GM12875 (cell line): ENCODE results near the gene SETD2.

ENCODE experiments used
- H3K4me3 ChIP-seq: one replicate; pipeline ENCODE4 v1.5.1; 2011; ENCODE audit warnings: low read depth, low read length, control low read depth
- TF ChIP-seq, protein P1 (sequence below): IDR thresholded peaks from 2 replicates; pipeline ENCODE4 v1.5.1; 2011; ENCODE audit warnings: low read depth, mild to moderate bottlenecking, control low read depth, inconsistent platforms, low read length, moderate library complexity, borderline replicate concordance; ENCODE audit not compliant: insufficient read depth

Gene SETD2

DNA sequence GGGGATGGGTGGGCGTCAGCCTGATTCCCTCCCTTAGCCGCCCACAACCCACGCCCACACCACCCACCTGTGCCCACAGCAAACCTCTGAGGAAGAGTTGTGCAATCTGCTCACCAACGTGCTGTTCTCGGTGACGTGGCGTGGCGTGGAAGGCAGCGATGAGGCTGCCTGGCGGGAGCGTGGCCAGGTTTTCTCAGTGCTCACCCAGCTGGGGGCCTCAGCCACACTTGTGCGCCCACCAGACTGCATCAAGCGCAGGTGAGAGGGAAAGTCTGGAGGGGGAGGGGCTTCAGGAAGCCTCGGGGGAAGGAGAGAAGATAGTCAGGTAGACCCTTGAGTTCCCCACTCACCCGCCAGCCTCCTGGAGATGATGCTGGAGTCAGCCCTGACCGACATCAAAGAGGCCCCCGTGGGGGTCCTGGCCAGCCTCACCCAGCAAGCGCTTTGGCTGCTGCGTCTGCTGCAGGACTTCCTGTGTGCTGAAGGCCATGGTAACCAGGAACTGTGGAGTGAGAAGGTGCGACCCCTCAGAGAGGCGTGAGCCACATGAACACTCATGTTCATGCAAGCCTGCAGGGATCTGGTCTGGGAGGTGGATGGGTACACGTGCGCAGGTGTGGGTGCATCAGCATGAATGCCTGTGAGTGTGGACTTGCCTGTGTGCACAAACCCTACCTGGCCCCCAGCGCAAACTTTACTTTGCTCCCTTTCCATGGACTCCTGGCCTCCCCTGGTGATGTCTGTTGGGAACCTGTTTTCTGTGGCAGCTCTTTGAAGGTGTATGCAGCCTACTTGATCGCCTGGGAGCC lies 162.8 kb downstream of the SETD2 start:
- H3K4me3 ChIP-seq: no peak overlapping the region
- TF ChIP-seq, protein P1, sequence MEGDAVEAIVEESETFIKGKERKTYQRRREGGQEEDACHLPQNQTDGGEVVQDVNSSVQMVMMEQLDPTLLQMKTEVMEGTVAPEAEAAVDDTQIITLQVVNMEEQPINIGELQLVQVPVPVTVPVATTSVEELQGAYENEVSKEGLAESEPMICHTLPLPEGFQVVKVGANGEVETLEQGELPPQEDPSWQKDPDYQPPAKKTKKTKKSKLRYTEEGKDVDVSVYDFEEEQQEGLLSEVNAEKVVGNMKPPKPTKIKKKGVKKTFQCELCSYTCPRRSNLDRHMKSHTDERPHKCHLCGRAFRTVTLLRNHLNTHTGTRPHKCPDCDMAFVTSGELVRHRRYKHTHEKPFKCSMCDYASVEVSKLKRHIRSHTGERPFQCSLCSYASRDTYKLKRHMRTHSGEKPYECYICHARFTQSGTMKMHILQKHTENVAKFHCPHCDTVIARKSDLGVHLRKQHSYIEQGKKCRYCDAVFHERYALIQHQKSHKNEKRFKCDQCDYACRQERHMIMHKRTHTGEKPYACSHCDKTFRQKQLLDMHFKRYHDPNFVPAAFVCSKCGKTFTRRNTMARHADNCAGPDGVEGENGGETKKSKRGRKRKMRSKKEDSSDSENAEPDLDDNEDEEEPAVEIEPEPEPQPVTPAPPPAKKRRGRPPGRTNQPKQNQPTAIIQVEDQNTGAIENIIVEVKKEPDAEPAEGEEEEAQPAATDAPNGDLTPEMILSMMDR: no peak

DNA sequence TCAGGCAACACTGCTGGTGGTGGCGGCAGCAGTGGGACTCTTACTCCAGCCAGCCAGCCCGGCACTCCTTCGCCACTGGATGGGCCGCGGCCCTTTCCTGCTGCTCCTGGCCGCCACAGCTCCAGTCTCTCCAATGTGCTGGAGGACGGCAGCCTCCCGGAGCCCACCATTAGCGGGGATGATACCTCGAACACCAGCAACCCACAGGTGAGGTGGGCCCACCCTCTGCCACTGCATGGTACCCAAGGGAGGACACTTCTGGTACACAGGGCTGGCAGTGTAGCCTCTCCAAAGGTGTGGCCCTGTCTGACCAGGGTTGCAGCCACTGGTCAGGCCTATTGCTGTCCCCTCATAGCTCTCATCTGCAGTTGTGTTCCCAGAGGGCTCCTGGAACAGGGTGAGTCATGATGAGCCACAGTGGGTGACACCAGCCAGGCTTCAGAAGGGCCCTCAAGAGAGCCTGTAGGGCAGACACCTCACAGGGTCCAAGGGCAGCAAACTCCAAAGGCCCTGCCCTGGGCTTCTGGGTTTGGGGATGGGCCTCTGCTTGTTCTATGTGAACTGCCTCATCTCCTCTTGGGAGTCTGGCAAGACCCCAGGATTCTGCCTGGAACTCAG lies 163.6 kb downstream of the SETD2 start:
- TF ChIP-seq, protein P1: no peak
- H3K4me3 ChIP-seq: no peak overlapping the region

DNA sequence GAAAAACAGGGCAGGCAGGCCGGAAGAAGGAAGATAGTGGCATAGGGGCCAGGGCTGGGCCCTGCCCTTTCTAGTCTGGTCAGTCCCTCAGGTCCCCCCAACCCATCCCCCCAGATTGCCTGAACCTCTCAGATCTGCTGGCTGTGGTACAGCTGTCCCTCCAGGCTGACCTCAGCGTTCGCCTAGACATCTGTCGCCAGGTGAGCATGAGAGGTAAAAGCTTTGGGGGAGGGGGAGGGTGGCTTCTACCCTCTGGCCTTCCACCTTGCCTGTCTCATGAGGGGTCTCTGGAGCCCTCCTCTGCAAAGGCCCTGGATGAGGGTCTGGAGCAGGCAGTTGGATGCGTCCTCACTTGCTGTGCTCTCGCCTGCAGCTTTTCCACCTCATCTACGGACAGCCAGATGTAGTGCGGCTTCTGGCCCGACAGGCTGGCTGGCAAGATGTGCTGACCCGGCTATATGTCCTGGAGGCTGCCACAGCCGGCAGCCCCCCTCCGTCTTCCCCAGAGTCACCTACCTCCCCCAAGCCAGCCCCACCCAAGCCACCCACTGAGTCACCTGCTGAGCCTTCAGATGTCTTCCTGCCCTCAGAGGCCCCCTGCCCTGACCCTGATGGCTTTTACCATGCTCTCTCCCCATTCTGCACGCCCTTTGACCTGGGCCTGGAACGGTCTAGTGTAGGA lies 164.3 kb downstream of the SETD2 start:
- no peak overlapping the region for H3K4me3 ChIP-seq
- TF ChIP-seq, protein P1: no peak

DNA sequence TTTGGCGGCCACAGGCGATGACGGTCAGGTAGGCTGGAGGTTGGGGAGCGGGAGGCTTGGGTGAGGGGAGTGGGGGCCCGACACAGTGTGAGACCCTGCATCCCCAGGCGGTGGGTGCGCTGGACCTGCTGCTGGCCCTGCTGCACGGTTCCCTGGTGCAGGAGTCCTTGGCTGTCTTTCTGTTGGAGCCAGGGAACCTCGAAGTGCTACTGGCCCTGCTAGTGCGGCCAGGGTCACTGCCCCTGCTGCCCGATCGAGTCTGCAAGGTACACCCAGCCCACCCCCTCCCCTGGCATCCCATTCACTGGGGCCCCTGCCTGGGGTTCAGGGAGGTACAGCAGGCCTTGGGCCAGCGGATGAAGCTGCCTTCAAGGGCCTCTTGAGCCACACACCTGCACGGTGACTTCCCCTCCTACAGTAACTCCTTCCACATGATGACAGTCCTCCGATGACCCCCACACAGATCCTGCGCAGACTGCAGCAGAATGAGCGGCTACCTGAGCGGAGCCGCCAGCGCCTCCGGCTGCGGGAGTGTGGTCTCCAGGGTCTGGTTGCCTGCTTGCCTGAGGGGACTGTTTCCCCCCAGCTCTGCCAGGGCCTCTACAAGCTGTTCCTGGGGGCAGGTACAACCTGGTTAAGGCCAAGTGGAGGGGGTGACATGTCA lies 164.9 kb downstream of the SETD2 start:
- H3K4me3 ChIP-seq: no peak overlapping the region
- TF ChIP-seq, protein P1: no peak

DNA sequence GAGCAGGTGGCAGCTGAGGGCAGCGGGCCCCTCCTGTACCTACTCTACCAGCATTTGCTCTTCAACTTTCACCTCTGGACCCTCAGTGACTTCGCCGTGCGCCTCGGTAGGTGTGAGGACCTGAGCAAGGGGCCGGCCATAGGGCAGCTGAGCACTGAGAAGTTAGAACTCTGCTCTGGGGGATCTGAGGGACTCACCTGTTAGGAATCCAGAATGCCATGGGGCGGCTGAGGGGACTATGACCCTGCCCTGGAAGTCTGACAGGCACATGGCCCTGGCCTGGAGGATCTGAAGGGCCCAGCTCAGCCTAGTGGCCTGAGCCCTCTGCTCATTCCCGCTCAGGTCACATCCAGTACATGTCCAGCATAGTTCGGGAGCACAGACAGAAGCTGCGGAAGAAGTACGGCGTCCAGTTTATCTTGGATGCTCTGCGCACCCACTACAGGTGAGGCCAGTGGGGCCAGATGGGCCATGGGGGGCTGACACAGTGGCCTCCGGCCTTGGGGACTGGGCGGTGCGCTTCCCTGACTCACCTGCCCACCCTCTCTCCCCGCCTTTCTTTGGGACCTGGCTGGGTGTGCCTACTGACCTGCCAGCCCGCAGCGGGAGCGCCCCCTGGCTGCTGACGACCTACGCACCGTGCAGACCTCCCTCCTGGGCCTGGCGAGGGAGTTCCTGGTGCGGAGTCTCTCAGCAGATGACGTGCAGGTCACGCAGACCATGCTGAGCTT lies 165.6 kb downstream of the SETD2 start:
- TF ChIP-seq, protein P1: peak; percentile 94
- H3K4me3 ChIP-seq: no peak overlapping the region

DNA sequence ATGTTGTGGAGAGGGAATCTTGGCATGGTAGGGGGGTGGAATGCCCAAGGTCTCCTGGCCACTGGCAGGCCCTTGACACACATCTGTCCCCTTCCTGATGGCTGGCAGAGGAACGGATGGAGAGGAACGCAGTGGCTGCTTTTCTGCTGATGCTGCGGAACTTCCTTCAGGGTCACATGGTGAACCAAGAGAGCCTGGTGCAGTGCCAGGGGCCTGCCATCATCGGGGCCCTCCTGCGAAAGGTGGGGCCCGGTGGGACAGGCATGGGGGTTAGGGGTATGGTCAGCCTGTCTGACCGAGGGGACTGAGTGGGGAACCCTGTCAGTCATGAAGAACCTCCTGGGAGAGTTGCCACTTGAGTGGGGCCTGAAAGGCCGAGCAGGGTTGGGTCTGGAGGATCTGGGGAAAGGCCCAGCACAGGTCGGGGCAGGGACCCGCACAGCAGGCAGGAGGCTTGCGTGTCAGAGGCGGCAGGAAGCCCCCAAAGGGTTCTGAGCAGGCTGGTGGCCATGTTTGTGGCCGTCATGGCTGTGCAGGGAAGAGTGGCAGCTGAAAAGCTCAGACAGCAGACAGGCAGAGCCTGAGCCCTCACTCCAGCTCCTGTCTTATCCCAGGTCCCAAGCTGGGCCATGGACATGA lies 166.3 kb downstream of the SETD2 start:
- H3K4me3 ChIP-seq: no peak overlapping the region
- TF ChIP-seq, protein P1: no peak
